ENCODE data around the gene KIRREL3.

- no peak for TF ChIP-seq KDM1A (IDR thresholded peaks at IDR 0.05; ENCODE audit: low read depth)
- no peak for TF ChIP-seq CEBPB (IDR thresholded peaks at IDR 0.05)
- no peak for TF ChIP-seq ESRRA (IDR thresholded peaks at IDR 0.05; ENCODE audit: borderline replicate concordance, low read length)
Measured at GRCh38 chr11:126422446-126422845, 578.1 kb downstream of the KIRREL3 start.

All from A549 (cell line).